AG09309 (cell line): ENCODE data around the gene GRPEL1.
A peak's percentile ranks its signal among the peaks of the same experiment; 100 is the strongest.

ENCODE experiments used
- DNase-seq: peaks from one replicate; pipeline ENCODE4 v3.0.0-alpha.2; 2010; ENCODE audit warnings: low read depth
- H3K4me3 ChIP-seq: 2 replicates; pipeline ENCODE4 v1.5.1; 2011; ENCODE audit warnings: mild to moderate bottlenecking, low read depth, low read length, moderate library complexity; ENCODE audit not compliant: control insufficient read depth
- CTCF ChIP-seq: IDR thresholded peaks from 2 replicates; pipeline ENCODE4 v1.5.1; 2011; ENCODE audit warnings: mild to moderate bottlenecking, low read depth, low read length, inconsistent platforms; ENCODE audit not compliant: insufficient read depth, control insufficient read depth; ENCODE audit errors: missing control alignments

The GRPEL1 gene

GRCh38 chr4:7073059-7073458, 5.2 kb upstream of the GRPEL1 start:
- no peak for DNase-seq
- no peak for TF ChIP-seq CTCF
- H3K4me3 ChIP-seq = no peak overlapping the region

DNA sequence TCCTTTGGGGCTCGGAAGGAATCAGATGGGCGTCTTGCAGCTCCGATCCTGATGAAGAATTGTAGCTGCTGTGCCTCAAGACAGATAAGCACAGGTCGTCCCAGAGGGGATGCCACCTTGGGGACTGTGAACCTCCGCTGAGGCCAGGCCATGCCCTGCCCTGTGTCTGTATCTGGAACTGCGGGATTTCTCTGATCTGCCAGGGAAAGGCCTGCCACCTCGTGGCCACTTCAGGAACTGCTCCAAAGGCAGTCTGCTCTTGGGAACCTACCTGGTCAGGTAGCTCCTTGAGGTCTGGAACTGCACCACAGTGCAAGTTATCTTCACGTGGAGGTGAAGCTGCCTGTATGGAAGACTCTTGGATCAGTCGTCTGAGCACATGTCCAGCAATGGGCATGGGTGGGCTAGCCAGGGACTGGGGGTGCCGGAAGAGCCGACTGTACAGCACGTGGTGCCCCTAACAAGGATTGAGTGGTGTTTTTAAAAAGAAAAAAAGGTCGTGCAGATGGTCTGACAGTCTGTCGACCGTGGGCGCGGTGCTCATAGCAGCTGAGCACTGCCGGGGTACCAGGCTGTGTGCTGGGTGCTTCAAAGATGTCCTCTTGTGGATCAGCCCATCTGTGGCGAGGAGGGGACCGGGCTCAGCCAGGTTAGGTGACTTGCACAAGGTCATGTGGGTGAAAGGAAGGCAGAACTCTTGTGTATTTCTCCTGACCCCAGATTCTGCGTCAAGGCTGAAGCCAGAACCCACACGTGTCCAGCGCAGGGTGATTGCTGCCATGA, 3.1 kb upstream of the GRPEL1 start:
- H3K4me3 ChIP-seq = no peak overlapping the region
- DNase-seq = no peak
- peak; percentile 97 for TF ChIP-seq CTCF

DNA sequence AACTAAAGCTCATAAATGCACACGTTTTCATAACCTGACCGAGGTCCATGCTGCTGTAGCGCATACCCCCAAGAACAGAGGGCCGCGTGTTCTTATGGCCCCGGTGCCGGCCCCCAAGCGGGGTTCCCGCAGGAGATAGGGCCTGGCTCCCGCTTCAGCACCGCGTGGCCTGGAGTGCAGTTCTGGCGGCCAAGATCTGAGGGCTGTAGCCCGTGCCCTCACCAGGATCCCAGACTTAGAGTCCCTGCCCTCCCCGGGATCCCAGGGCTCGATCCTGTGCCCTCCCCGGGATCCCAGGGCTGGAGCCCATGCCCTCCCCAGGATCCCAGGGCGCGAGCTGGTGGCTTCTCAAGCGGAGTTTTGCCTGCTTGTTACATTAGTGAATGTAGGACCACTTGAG, 1.0 kb upstream of the GRPEL1 start:
- DNase-seq = no peak
- peak overlapping the region; percentile 80 for H3K4me3 ChIP-seq
- TF ChIP-seq CTCF = no peak

DNA sequence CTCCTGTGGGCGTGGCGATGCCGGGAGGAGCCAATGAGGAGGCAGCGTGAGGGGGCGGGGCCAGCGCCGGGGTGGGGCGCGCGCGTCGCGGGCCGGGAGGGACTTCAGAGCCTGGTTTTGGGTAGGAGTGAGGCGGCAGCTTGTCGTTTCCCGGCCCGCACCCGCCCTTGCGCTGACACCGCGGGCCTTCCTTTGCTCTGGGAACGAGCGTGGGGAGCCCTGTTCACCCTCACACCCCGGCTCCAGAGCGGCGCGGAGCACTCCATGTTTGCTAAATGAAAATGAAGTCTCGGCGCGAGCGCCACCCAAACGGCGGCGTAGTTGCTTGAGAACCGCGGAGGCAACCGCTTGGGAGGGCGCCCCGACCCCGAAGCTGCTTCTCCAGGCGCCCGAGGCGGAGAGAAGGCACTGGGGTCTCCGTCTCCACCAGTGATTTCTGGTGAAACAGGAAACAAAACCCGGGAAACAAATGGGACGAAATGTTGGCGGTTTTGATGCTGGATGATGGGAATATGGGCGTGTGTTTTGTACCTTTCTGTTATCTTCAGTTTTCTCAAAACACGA, 497 bp upstream of the GRPEL1 start:
- H3K4me3 ChIP-seq = peak overlapping the region; percentile 80
- no peak for DNase-seq
- TF ChIP-seq CTCF = no peak

- H3K4me3 ChIP-seq = peak overlapping the region; percentile 79
- no peak for TF ChIP-seq CTCF
These were observed 775 bp downstream of the GRPEL1 start for GRCh38 chr4:7067126-7067451.

DNA sequence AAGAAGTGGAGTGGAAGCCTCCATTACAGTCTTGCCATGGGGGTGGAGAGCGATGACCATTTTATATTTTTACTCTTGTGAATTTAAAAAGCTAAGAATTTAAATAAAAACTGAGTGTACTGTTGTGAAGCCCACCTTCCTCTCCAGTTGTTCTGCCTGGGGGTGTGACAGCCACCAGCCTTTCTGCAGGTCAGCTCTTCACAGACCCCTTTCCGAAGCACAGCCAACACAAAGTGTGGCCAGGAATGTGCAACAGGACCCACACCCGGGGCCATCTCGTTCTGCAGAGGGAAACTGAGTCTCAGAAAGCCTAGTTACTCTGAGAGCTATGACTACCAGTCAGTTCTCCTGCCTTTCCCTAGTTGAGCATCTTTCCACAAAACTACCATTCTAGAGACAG, 1.4 kb downstream of the GRPEL1 start:
- no peak overlapping the region; the same call in 1 of the 2 replicates for H3K4me3 ChIP-seq
- no peak for TF ChIP-seq CTCF
- no peak for DNase-seq

More at GRCh38 chr4:7067126-7067451, 775 bp downstream of the GRPEL1 start:
- DNase-seq = no peak
